HG03460 (cell line): ENCODE data around the gene HEATR3.

Source experiments
- ATAC-seq: cut with Tn5 transposase; IDR thresholded peaks from one replicate; pipeline ENCODE4 v1.9.1; 2021; ENCODE audit not compliant: unreplicated experiment

HEATR3 gene

DNA sequence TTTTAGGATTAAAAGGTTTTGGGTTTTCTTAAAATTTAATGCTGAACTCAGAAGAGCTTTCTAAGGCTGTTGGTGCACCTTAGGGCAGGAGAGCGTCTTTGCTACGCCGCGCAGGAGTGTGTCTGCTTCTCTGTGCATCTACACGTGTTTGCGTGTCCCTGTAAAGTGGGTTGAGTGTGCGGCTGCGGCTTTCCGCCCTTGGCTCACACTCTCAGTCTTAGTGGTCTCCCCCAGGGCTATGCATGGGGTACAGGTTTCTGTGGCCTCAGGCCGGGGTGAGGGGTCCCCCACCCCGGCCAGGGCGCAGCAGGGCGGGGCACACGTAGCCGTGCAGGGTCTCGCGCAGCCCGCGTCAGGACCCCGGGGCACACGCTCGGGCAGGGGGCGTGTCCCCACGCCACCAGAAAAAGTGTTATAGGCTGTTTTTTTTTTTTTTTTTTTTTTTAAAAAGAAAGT lies 86.6 kb downstream of the HEATR3 start:
- peak; percentile 47 for ATAC-seq

GRCh38 chr16:50152807-50153595 lies 87.2 kb downstream of the HEATR3 start, which contains the start of gene TENT4B:
TENT4B (plus strand) TSS chr16:50153306; CDS start chr16:50153622, 316 bp downstream.
- ATAC-seq: peak; percentile 73

- ATAC-seq: peak; percentile 10
These were observed 88.0 kb downstream of the HEATR3 start for GRCh38 chr16:50153596-50154419.

GRCh38 chr16:50154420-50154950 lies 88.7 kb downstream of the HEATR3 start:
- ATAC-seq: no peak

GRCh38 chr16:50155925-50156324 lies 90.2 kb downstream of the HEATR3 start:
- no peak for ATAC-seq
